ENCODE data around the gene ARHGAP6.

Gene ARHGAP6

DNA sequence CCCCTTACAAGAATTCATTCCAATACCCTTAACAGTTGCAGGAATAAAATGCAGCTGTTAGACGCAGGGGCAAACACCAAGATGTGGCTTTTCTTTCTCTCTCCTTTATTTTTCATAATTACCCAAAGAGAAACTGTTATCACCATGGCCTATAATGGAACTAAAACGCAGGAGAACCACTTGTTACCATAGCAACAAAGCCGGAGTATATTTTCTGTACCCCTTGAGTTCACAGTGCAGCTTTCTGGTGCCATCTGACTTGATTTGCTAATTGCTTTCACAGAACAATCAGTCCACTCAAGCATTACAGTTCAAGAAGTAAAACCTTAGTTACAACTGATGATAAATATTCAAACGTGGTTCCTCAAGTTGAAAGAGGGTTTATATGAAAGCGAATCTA, 214.6 kb downstream of the ARHGAP6 start:
- DNase-seq, result no peak

DNA sequence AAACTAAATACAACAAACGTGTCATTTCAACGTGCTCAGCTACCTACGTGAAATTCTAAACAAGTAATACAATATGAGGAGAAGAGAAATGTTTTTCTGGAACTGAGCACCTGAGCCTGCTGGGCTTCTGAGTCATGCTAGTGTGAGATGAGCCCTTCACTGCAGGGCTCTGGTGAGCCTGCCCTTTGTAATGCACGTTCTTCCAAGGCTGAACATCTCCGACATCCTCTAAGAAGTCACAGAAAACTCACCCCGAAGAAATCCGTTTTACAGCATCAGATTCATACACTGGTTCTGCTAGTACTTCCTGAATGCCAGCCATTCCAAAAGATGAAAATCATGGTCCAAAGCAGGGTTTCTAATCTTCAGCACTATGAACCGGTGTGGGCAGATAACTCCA, 215.4 kb downstream of the ARHGAP6 start:
- DNase-seq, result no peak

DNA sequence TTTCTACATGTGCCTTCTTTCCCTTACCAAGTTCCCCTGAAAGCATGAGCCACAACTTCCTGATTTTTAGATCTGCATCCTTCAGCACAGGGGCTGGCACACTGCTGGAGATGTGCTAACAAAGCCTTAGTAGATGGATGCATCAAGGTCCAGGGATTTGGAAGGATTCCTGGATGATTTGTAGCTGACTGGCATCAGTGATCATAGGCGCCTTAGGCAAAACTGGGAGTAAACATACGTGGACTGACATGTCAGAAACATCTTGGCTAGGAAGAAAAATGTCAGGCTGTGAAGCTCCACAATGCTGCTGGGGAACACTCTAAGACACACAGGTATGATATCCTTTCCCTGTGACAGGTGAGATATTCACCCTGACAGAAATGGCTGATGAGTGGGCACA, 216.1 kb downstream of the ARHGAP6 start:
- no peak for DNase-seq

DNA sequence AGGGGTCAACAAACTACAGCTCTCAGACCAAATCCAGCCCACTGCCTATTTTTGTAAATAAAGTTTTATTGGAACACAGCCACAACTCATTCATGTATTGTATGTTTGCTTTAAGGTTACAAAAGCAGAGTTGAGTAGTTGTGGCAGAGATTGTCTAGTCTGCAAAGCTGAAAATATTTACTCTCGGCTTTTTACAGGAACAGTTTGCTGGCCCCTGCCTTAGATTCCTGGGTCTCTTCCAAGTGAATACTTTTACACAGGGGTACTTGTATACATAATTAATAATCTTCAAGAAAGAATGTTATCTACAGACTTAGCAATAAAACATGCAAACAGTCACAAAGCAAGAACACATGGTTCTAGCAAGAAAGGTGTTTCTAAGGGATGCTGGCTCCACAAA, 218.3 kb downstream of the ARHGAP6 start:
- no peak for DNase-seq

DNA sequence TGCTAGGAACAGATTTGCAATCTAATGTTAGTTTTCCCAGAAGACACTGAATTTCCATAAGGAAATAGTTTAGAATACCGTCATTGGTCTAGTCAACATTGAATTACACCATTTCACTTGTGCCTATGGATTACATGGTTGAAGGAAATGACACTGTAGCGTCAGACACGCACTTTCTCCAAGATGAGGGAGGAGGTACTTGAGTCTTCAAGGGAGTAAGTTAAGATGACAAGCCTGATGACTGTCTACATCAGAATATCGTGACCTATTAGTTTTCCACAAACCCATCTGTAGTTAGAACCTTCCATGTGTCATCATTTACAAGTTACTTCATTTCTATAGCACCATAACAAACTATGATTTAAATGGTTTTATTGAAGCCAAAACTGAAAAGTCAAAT, 218.8 kb downstream of the ARHGAP6 start:
- DNase-seq, result no peak

DNA sequence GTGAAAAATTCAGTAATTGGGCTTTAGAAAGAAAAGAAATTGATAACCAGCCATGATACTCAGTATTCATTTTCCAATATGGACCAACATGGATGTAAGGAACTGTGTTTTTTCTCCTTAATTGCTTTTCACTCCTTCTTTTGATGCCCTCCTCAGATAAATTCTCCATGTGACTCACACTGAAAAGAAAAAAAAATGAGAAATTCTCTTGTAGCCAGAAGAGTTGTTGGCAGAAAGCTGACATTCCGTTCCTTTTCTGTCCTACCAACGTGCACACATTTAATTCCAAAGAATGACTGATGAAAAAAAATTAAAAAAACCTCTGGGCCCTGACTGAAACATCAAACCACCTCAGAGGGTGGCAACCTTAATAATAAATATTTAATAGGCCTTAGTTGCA, 219.4 kb downstream of the ARHGAP6 start:
- DNase-seq, result no peak

DNA sequence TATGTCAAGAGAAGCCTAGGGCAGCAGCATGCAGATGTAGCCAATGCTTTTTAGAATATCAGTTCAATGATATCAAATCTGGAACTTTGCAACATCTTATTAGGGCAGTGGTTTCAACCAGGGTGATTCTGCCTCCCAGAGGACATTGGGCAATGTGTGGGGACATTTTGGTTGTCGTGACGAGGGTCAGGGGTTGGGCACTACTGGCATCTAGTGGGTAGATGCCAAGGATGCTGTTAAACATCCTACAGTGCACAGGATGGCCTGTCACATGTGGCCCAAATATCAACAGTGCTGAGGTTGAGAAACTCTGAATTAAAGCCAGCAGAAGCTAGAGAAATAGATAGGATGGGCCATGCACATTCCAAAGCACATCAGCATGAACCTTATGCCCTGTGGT, 220.2 kb downstream of the ARHGAP6 start:
- DNase-seq, result no peak

DNA sequence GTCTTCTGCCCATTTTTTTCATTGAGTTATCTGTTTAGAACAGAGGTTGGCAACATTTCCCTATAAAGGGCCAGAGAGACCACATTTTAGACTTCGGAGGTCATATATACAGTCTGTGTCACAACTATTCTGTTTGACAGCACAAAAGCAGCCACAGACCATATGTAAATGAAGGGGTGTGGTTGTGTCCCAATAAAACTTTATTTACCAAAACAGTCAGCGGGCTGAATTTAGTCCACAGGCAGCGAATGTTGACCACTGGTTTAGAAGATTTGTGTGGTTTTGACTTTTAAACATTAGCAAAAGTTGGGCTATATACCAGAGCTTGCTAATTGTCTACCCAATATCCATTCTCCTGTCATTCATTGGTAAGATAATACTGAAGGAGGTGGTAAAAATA, 221.7 kb downstream of the ARHGAP6 start:
- DNase-seq, result no peak

DNA sequence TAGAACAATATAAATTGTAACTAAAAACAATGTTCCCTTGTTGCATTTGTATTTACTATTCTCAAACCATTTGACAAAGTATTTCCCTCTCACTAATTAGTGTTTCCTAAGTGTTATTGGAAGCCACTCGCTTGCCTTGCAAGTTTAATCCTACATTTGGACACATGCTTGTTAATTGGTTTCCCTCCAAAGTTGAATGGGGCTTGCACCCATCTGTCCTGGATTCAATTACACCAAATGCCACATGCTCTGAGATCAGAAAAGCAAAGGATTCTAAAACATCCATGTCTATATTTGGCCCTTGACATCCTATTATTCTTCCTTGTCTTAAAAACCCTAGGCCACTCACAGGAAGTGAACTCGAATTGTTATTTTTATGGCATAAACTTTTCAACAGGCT, 225.9 kb downstream of the ARHGAP6 start:
- no peak for DNase-seq

DNA sequence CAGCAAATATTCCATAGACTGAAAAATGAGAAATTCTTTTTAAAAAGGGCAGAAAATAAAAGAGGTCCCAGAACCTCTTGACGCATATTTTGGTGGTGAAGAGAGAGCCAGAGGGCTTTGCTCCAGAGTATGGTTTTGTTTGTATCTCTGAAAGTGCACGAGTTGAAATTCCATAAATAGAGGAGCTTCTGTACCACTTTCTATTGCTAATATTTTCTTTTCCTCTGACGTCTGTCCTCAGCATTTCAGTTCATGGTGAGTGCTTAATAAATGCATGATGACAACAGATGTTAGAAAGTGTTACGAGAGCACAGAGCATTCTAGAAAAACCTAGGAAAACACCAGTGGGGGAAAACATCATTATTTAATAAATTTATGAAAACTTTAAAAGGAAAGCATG, 227.0 kb downstream of the ARHGAP6 start:
- no peak for DNase-seq

DNA sequence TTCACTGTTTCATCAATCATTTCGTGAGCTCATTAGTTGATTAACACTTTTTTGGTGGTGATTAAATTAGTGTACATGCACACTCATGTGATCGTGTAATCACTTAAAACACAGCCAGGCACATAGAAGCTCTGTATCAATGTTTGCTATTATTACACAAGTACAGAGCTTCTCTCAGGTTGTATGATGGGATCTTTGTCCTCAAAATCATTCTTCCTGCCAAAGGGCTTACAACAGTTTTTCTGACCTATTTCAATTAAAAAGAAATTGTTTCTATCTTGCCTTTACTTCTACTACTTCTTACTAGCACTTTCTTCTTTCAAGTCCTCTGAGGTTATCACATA, 227.4 kb downstream of the ARHGAP6 start:
- DNase-seq, result no peak

DNA sequence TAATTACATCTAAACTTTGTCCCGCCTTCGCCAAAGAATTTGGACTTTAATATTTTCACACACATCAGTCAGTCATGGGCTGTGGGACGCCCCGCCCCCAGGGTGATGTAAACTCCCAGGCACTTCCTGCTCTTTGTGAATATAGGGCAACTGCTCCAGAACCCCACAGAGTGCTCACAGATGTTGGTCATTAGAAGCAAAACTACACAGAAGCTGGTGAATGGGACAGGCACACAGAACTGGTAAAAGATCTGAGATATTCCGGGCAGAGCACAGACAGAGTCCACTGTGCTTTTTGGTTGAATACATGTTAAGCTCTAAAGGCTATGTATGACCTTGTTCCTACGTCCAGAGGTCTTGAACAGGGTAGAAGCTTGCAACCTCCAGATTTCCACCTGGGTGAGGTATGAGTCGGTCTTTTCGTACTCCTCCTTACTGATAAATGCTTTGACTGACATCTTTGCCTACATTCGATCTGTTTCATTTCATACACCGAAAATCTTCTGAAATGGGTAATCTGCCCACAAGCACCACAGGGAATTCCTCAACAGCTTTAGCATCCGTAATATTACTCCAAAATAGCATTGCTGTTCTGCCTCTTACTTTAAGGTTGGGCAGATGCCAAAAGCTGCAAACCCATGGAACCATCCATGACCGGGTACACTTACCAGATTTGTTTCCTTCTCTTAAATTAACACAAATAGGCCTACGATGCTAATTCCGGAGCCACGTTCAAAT, 227.9 kb downstream of the ARHGAP6 start:
- DNase-seq, result peak in 1 of 2 experiments; percentile 0

DNA sequence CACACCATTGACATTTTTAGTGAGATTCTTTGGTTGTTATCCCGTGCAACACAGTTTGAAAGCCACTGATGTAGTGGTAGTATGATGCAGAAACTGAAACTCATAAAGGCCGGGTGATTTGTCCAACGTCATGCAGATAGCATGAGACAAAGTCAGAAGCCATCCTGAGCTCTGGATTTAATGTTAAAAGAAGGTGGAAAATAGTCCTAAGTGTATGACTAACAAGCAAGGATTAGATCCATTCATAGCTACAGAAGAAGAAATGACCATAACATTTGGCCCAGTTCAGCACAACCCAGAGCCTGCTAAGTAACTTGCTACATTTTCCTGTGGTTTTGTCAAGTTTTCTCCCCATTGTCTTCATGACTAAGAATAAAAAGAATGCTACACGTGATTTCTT, 230.2 kb downstream of the ARHGAP6 start:
- no peak for DNase-seq

DNA sequence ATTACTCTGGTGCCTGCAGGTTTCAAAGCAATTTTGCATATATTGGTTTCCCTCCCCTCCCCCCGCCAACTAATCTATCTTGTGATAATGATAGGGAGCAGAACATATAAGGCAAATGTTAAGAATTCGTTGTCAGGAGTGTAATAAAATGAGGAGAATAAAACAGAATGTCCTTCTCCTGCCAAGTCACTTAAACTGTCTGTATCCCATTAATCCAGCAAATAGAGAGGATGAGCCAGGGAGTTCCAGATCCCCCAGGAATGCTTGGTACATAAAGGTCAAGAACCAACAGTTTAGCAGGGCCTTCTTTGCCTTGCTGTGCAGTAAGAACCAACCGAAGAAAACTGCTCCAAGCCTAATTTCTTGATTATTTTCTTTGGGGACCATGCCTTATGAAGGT, 231.1 kb downstream of the ARHGAP6 start:
- DNase-seq, result no peak

DNA sequence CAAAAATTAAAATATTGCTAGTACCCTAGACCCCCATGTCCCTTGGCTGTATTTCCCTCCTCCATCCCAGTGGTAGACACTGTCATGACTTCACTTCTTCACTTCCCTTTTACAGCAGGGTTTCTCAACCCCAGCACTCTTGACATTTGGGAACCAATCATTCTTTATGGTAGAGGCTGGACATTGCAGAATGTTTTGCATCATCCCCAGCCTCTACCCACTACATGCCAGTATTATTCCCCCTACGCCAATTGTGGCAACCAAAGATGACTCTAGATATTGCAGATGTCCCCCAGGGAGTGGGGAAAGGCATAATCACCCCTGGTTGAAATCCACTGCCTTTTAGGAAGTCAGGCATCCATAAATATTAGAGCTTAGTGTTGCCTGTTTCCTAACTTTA, 233.9 kb downstream of the ARHGAP6 start:
- no peak for DNase-seq

DNA sequence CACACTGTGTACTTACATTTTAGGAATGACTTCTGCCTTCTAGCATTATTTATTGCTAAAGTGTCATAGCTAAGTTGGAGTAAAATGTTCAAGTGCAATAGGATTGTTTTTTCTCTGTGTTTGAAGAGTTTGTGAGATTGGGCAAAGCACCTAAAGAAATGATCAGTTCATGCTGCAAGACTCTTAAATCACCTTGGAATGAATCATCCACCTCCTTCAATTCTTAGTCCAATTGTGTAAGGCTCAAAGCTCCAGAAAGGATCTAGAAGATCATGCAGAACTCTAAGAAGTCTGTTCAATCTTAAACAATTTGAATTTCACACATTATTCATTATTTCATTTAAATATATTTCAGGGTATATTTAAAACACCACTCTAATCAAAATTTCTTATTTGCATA, 235.4 kb downstream of the ARHGAP6 start:
- DNase-seq, result no peak

DNA sequence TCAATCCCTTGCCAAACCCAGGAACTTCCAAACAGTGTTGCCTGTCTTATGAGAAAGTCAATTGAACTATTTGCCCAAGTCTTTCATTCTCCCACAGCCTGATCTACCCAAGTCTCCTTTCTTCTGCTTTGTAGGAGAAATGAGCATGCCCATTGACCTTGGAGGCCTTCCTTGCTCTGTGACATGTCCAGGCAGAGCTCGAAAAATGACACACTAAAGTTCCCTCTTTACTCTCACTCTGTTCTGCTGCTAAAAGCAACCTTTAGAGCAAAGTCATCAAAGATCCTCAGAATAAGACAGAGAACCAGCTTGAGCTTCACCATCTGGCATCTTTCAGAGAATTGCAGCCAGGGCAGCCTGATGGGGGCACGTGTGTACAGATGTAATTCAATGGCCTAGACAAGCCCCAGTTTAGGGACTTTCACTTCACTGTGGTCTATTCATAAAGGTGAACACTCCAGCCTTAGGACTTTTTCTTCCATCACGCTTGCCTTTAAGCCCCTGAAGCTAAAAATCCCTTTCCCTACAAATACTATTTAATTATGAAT, 236.1 kb downstream of the ARHGAP6 start:
- DNase-seq, result no peak

DNA sequence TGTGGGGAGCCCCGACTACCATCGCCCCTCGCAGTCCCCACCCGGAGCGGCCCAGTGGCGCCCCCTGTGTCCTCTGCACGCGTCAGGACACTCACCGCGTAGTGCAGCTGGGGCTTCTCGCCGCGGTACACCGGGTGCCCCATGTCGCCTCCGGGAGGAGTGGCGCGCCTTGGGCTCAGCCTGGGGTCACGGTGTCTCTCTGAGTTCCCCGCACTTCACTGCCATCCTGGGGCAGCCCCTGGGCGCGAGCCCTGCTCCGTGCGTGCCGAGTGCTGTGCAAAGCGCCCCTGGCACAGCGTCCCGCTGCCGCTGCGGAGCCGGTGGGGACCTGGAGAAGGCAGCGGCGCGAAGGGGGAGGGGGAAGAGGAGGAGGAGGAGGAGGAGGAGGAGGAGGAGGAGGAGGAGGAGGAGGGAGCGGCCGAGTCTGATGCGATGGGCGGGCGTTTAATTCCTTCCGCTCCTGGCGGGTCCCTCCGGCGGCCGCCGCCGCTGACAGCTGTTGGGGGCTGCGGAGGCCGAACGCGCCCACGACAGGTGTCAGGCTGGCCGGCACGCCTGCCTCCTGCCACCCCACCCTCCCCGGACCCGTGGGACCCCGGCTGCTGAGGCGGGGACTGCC, 238.2 kb downstream of the ARHGAP6 start:
- DNase-seq, result no peak

DNA sequence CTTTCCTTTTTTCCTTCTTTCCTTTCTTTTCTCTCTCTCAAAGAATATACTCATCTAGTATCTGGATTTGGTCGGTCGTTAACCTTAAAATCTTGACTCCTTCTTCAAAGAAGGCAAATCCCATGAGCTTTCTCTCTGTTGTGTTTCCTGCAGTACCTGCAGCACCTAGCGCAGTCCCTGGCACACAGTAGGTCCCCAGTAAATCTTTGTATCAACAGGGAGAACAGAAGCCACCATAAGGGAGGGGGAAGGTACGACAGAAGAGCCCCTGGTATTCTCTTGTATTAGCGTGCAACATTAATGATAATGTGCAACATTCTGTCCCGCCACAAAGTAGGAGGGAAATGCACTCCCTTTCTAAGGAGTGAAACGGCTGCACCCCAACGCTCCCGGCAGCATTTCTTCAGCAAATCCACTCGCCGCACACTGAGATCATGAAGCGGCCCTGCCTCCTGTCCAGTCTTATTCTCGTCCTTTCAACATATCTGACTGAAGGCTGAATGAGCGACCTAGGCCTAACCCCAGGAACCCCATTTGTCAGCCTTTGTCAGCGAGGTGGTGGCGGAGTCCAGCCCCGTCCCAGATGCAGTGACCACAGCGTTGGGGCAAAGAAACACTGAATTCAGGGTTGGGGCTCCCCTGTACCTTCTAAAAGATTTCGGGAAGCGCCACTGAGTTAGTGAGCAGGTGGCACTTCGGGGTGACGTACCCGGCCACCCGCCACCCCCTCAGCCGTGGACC, 238.8 kb downstream of the ARHGAP6 start:
- no peak for DNase-seq

DNA sequence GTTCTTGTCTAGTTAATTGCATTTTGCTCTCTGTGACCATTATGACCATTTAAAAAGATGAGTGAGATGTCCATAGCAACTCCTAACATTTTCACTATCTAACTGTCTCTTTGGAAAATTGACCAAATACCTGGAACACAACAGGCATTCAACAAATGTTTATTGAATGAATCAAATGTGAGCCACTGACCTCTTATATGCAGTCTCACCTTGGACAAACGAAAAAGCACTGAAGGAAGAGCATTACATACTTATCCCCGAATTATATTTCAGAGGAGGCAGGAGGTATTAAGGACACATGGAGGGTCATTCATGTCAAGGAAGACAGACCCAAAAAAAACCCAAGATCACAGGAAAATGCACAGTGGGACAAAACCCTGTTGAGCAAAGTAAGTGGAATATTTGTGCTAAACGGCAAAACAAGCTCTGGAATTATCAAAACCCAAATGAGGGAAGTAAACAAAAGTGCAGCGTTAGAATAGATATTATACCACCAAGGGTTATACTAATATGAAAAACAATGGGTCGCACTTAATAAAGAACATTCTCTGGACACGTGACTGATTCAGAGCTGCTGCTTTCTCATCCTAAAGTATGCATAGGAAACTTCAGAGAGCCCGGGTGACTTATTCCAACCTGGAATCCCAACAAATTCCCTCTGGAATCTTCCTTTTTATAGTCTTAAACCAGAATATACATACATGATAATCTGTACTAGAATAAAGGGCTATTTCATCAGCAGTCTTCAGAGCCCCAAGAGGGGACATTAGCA, 240.6 kb downstream of the ARHGAP6 start:
- no peak for DNase-seq

DNA sequence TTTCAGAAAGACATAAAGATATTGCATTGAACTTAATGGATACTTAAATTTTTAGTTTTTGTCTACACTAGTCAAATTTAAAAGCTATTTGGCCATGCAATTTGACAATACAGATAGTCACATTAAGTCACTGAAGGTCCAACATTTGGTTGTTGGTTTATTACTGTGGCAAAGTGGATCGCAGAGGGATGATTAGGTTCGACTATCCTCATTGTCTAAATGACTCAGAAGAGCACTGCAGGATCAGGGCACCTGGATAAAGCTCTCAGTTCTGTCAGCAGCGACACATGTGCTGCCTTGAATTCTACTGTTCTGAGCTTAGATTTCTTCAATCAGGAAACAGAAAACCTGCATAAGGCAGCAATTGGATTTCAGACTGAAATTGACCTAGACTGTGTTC, 241.8 kb downstream of the ARHGAP6 start:
- no peak for DNase-seq

DNA sequence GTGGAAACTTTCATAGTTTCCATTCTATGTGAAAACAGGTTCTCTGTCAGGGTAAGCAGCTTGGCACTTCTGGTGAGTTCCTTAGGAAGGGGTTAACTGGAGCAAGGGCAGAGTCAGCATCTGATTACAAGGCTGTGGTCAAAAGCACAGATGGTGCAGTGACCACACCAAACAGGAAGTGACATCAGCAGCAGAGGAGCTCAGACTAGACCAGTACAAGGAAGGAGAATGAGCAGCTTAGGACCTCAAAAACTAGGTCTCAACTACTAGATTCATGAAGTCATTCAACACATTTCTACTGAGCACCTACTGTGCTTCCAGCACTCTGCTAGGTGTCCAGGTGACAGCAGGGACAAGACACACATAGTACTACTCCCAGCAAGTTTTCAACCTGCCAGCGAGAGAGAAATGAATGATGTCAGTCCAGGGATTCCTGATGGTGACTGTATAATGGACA, 242.3 kb downstream of the ARHGAP6 start:
- DNase-seq, result no peak

DNA sequence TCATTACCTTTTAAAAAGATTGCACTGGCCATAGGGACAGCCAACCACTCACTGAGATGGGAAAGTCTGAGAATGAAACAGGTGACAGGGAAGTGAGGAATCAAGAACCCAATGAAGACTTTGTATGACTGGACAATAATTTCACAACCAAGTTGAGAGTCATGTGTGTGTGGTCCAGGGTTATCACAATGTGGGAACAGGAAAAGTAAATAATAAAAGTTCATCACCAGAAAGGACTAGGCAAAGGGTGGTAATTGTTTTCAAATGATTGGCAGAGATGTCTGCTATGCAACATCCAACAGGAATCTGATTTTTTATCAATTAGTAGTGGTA, 243.2 kb downstream of the ARHGAP6 start:
- no peak for DNase-seq

Measured in SHP77 (cell line).